NCI-H69 (cell line): Measurements from ENCODE around the gene GADL1.
A peak's percentile ranks its signal among the peaks of the same experiment; 100 is the strongest.

Experiments
- DNase-seq: peaks from one replicate; lab custom pipeline; 2025; lab: John Stamatoyannopoulos, UW

The GADL1 gene

DNA sequence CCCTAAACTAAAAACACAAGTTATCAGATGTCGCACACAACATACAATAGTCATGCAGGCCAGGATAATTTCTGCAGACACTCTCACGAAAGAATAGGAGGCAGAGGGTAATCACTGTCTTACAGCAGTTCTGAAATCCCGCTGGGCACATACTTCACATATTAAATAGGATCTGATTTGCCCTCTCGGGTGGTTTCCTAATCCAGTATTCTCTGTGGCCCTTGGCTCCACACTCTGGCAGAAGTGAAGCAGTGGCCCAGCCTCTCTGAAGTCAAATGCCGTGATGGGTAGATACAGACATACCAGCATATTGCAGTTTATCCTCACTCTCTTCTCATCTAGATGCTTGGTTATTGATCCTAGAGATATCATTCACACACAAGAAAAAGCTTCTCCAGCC lies 19.0 kb downstream of the GADL1 start:
- DNase-seq, result no peak

DNA sequence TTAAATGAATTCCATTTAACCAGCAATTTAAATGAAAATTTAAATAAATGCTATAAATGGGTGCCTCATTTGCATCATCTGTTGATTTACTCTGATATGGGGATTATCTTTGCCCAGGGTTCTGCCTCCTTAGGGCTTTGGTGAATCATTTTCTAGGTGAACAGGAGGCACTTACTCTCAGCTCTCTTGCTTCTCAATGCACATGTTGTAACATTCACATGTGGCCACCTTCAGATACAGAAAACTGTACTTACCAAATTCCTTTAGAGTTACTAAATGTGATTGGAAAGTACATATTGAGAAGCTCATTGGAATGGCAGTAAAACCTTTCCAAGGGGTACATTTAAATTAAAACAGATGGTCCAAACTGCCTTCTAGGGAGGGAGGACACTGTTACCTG lies 20.8 kb downstream of the GADL1 start:
- no peak for DNase-seq

DNA sequence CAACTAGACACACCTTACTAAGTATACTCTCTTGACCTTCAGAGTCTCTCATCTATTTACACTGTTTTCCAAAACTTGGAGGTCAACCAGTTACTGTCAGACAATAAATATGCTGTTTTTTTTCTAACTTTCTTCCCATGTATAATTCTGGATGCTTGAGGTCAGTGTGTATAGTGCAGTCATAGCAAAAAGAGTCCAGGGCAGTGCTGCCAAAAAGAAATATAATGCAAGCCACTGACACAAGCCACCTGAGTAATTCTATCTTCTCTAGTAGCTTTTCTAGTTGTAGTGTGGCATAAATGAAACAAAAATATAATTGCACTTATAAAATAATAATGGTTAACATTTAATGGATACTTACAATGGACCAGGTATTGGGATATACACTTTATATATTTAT lies 21.6 kb downstream of the GADL1 start:
- no peak for DNase-seq

DNA sequence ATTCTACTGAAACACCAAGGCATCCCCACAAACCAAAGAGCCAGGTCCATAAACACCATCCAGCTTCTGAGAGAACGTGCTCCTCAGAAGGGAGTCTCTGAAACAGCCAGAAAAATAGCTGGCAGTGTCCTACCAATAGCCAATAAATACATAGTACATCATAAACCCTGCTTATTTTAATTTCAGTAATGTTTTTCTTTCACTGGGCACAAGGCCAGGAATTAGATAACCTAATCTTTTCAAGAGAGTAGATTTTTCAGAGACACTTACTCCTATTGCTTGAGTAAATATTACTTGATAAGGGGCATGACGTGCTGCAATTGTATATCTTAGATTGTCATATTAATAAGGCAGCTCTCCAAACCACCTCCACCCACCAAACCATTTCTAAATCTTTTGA lies 22.7 kb downstream of the GADL1 start:
- DNase-seq, result peak; percentile 24

DNA sequence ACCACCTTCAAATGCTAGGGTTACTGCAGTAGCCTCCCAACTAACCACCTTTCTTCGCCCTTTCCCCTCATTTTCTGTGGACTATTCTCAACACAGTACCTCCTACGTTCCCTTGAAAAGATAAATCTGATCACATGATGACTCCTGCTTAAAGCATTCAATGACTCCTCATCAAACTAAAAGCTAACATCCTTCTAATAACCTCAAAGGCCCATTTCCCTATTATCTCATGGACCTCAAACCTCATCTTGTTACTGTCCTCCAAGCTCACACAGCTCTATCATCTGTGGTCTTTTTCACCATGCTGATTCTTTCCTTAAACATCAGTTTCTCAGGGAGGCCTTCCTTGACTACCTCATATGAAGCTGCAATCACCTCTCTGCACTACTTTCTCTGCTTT lies 29.6 kb downstream of the GADL1 start:
- no peak for DNase-seq

DNA sequence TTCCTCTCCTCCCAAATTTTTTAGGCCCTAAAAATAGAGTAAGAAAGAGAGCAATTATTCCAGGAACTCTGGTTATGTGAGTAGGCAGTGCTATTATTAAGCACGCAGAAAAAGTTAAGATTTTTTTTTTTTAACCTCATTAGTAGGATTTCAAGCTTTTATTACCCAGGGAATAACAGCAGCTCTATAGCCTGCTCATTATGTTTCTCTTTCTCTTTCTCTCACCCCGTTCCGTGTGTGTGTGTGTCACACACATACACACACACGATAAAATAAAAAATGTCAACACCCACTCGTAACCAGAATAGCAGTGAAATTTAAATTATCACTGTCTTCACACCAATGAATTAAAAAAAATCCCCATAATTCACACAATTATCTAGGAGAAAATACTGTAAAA lies 30.3 kb downstream of the GADL1 start:
- DNase-seq, result no peak

DNA sequence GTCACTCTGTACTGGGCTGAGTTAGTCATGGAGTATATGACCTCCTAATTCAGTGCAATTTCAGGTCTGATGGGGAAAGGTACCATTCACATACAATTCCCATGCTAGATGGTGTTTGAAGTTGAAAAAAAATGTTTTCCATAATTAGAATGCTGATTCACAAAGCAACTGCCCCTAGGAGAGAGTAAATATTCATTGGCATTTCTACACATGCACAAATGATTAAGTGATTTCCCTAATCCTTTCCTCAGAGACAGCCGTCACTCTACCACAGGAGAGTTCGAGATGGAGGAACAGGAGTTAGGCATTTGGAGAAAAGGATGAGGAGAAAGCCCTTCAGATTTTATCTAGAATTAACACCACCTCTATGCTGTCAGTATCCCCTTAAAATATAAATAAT lies 32.5 kb downstream of the GADL1 start:
- no peak for DNase-seq

DNA sequence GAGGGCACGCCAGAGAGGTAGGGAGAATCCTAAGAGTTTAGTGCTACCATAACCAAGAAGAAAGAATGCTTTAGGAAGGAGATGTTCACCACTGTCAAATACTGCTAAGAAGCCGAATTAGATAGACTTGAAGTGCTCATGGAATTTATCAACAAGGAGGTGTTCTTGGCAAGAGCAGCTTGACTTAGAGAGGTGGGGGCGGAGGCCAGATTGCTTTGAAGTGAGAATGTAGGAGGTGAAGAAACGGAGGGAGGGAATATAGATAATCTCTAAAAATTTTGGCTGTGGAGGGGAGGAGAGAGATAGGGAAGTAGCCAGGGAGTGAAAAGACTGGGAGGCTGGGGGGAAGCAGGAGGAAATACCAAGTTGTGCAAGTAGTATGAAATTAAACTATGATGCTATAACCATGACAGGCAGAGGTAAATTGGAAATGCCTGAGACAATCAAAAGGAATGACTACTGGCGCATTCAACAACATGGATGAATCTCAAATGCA lies 35.5 kb downstream of the GADL1 start:
- DNase-seq, result no peak

DNA sequence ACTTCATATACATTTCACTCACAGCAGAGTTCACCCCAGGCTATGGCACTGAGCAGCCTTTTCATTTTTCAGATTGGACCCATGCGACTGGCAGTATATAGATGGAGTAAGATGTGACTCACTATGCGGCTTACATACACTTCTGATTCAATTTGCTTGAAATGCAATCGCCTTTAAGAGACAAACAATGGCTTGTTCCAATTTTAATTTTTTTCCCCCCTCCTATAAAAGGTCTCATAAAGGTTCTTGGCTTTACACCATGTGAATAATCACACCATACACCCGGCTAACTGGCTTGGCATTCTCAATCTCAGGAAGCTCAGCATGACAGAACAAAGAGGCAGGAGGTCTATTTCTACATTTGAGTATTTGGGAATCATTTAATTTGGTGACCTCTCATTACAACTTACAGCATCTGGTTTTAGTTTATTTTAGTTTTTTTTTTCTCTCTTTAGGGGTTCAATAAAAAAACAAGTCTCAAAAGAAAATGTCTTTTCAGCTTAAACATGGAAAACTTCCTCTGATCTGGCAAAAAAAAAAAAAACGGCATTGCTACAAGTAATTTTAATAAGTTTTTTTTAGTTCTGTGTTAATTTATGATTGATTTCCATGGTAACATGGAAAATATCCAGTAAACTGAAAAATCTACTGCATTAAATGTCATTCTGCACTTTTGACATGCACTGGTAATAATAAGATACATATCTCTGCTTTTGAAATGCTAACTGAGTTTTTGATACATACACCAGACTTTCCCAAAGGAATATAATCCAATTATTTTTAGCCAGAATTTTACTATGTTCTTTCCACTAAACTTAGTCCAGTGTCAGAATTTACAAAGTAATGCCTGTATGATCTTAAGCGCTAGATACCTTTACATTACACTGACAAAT lies 38.8 kb downstream of the GADL1 start:
- no peak for DNase-seq

DNA sequence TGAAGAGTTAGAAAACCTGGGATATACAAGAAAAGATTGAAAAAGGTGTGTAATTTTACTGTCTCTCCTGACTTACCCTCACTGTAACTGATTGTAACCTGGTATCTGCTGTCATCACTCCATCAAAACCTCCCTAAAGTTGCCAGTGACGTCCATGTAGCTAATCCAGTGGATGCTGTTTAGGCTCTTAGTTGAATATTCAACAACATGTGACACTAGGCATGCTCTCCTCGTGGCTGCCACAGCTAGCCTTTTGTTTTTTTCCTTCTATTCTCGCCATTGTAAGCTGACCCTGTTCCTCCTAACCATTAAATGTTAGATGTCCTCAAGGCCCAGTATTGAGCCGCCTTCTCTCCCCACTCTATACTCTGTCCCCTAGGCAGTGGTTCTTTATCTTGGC lies 41.6 kb downstream of the GADL1 start:
- DNase-seq, result no peak

DNA sequence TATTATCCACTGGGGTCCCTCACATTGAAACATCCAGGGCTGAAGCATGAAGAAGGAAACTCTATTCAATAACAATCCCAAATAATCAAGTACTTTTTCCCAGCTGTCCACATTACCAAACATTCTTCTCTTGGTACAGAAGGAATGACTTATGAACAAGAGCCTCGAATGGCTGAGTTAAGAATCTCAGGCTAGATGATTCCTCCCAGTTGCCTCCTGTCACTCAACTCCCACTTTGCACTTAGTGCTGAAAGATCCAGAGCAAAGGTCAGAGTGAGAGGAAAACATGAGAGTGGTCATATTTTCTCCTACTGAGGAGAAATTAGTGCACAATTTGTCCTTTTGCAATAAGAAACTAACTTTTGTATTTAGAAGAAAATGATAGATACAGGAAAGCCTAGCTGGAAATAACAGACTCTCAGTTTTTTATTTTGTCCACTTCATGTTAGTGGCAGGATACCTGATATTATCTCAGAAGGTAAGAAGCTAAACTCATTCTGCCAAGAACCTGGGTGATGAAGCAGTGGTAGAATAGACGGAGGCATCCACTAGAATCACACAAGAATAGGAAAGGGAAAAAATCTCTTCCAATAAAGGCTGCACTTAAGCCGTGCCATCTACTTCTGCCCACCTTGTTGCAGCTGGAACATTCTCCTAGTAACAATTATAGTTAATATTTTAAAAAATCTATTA lies 46.2 kb downstream of the GADL1 start:
- no peak for DNase-seq

DNA sequence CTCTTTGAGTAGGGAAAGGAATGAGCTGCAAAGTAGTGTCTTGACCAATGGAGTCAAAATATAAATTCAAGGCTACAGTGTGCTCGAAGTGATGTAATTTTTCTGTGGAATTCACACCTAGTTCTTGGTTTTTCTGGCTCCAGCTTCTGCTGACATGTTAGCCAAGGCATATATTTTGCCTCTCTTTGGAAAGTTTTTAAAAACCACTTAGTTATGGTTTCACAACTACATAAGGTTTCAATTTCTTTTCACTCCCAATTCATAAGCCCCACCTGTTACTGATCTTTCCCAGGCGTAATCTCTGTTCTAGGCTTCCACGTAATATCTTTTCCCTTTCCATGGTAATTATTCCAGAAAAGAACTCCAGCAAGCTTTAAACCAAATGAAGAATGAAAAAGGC lies 46.9 kb downstream of the GADL1 start:
- DNase-seq, result no peak

DNA sequence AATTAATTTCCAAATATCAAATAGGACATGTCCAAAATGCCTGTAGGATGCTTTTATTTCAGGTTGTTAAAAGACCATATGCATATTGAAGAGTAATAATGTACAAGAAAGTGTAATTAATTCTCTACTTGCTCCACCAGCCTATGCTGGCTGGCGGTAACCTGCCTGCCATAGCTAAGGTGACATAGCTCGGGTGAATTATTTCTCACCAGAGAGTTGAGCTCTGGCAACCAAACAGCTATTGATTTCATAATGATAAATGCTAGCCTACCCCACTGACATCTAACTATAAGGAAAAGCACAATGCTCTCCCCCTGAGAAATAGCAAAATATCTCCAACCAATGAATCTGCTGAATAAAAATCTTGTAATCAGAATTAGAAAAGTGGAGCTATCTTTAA lies 48.9 kb downstream of the GADL1 start:
- no peak for DNase-seq

DNA sequence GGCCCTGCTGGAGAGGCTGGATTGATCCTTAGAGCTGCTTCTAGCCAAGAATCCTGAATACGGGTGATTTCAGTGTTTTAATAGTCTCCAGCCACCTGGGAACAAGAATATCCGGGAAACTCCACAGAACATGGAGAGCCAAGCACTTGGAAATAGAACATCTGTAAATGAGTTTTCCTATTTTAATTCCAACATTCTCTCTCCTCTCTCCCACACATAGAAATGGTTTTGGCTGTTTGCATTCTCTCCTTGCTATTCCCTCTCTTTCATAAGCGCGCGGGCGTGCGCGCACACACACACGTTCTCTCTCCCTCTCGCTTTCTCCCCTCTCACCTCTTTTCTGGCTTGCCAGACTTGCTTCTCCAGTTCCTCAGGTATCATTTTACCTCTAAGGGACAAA lies 50.6 kb downstream of the GADL1 start:
- no peak for DNase-seq

DNA sequence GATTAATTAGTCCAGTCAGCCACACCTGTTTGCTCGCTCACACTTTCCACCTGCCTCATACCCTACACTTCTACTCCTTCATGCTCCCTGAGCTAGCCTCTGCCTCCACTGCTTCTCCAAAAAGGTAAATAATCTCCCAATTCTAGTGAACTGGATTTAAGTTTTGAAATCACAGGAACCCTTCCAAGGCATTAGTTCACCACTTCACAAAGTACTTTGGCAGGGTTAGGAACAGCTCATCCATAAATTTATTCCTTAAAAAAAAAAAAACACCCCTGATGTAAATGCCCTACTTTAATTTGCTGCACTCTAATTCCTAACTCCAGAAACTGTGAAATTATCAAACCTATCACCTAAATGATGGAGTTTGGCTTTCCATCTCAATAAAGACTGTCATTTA lies 58.3 kb downstream of the GADL1 start:
- DNase-seq, result no peak

DNA sequence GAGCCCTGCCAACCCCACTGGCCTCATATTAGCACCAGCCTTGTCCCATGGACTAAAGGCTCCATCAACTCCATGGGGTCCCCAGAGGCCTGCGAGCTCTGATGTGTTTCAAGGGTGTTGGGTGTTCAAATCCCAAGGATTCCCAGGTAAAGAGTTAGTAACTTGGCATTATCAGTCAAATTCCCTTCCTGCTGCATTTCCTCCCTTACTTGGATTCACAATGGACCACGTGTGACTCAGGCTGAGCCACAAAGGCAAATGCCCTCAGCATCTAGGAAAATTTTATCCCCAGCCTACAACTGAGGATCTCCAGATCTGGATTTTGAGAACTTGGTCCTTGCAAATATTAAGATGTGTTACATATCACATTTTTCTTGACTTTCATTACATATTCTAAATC lies 58.8 kb downstream of the GADL1 start:
- no peak for DNase-seq

DNA sequence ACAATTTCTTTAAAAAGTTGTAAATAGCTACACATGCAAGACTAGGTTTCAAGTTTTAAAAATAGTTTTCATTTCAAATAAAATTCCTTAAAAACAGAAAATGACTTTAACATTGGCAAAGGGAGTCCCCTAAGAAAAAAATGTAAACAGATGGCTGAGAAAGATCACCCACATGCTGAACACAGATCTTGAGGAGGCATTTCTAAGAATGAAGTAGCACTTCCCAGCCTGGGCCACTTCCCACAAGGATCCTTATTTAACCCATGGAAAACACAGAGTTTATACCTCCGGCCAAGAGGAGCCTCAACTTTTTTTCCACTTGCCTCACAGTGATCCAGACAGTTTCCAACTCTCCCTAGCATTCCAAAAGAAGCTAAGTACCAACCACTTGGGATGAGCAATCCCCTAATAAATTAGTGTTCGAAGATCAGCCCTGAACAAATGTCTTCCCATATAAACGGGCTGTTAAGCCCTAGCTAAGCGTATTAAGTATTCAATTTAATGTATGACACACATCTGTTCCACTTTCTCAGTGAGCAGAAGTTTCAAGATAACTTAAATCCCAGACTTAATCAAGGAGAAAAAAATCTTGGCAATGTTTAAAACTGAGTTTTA lies 61.4 kb downstream of the GADL1 start:
- no peak for DNase-seq

DNA sequence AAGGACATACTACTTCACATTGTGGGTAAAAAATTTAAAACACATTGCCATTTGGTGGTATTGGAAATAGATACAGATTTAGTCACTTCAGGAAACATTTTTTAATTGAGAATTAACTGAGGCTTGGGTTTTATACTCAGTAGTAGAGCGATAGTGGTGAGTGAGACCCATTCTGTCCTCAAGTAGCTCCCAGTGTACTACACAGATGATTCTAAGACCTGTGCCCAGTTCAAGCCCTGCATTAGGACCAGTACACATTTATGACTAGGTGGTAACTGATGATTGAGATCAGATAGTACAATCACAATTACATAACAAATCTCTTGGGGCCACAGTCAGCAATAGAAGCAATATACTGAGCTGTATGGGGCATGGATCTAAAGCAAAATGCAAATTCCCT lies 67.4 kb downstream of the GADL1 start:
- DNase-seq, result no peak

DNA sequence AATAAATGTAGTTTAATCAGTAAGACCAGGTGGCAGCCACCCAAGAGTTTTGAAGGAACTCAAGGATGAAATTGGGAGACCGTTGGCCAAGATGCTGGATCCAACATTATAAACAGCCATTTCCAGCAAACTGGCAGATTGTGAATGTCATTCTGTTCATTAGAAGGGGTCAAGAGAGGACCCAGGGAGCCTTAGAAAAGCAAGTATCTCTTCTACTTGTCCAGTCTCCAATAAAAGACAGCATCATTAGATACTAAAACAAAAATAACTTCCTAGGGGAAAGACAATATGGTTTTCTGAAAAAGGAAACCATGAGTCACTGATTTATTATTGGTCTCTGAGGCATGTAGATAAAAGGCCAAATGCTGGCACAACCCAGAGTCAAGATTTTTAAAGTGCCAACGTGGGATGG lies 67.9 kb downstream of the GADL1 start:
- DNase-seq, result no peak

DNA sequence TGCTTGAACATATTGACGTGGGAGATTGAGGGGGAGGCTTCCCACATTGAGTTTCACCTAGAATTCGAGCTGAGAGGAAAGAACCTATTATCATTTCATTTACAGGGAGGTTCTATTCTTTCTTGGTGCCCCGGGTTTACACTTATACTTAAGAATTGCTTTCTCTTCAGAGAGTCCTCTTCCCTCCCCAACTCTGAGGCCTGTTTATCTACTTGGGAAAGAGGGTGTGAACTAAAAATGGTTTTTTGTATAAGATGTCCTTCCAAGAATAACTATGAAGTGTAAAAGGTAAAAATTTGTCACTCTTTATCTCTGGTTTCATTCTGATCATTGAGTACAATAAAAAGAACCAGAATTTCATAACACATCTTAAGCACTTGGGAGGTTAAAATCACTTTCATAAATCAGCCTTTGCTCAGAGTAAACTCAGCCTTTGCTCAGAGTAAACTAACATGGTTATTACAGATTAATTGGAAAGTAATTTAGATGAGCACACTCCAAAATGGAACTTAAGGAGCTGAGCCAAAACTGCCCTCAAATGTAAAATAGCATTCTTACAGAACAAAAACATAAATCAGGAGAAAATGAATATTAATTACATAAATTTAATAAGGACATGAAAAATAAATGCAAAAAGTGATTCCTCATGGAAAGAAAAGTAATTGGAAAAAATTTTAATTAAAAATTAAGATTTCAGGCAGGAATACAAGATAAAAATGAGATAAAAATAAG lies 75.2 kb downstream of the GADL1 start:
- DNase-seq, result no peak

DNA sequence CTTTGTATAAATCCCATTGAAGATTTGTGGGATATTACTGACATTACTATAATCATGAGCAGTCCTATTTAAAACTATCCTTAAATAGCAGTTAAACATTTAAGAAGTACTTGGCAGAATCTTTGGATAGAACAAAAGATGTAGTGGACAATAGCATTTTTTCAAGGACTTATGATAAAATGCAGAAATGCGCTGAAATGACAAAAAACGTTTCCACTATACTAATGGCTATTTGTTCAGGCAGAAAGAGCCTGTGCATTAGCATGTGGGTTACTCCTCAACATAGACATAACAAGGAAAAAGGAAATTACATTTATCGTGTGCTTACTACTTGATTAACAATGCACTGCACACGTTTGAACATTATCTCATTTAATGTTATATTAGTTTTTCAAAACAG lies 80.7 kb downstream of the GADL1 start:
- no peak for DNase-seq

DNA sequence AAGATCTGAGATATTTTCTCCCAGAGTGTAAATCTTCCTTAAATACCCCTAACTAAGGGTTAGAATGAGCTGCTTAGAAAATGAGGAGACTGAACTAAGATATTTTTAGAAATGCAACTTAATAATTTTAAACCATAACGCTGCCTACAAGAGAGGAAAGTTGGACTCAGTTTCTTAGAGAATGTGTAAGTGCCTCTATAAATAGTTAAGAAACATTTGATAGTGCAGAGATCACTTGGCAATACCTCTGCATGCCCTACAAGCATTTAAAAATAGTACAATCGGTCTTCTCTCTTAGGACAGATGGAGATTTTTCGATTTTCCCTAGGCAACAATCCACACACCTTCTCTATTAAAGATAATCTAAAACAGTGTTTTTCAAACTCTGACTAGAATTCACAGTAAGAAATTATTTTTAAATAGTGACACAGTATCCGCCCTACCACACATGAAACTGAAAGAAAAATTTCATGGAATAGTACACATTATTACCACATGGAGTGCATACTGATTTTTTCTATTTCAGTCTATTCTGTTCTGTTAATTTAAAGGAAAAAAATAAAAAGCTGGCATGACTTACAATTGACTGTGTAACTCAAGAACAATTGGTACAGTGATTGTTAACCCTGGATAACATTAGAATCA lies 83.2 kb downstream of the GADL1 start:
- no peak for DNase-seq
